Heart left ventricle (tissue), 13 donors: ENCODE data around the gene TOR1B.

Experiments used
- POLR2A ChIP-seq, 2 donors: fragments of 450-650 bp; IDR thresholded peaks; one replicate each; pipeline ENCODE4 v1.6.1; 2017; ENCODE audit warnings: antibody characterized with exemption in 2 of 2, mild to moderate bottlenecking in 2 of 2, moderate library complexity in 2 of 2
- TF ChIP-seq, protein P1 (sequence below), 12 donors: fragments of 200-600 bp; sonication (generic) in 4 of 12; IDR thresholded peaks; one replicate each; pipeline versions ENCODE4 v1.5.0 to v1.8.0; 2018 to 2022; ENCODE audit warnings: antibody characterized with exemption in 12 of 12, mild to moderate bottlenecking in 5 of 12
- donor health status: ischemic (EF 13 %, LVEDD 7.1; RV severe dilation, severe dysfunction).
- donor health status: DM: no; HTN: yes; CAD: no.
- donor health status: DM: no; HTN: no; CAD: no.
- donor health status: ischemic (EF 25% LVEDD 6.9; RV normal size, moderate dysfunction).
- donor health status: ischemic (EF 25% LVEDD 5.7; RV mildly dilated, moderate dysfunction).
- donor health status: ischemic (EF 35%, LVEDD 5.7; RV mildly dilated, moderate dysfunction).
- donor health status: nonischemic (EF 11% LVEDD 7.7; RV severe dilation, severe dysfunction).
- donor health status: DM: yes; HTN: yes; CAD: no.
- donor health status: PGD.
- donor health status: ischemic (EF 29% LVEDD 5.4; RV normal size, mild dysfunction).
- donor health status: nonischemic (EF 23%, LVEDD 6.1; RV moderate dilation, normal function).

DNA sequence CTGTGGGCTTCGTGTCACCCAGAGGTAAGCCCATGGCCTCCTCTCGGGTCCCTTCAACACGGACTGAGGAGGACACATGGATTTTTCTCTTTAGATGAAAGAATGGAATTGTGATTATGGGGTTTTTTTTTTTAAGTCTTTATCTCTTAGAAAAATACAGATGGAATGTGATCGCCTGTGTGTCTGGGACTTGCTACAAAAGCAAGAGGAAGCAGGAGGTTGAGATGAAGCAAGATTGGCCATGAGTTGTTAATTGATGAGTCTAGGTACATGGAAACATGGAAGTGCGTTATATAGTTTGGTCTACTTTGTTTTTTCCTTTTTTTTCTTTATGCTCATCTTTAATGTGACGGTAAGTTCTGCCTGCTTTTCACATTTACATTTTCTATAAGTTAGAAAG, 46.9 kb downstream of the TOR1B start:
- TF ChIP-seq, protein P1, sequence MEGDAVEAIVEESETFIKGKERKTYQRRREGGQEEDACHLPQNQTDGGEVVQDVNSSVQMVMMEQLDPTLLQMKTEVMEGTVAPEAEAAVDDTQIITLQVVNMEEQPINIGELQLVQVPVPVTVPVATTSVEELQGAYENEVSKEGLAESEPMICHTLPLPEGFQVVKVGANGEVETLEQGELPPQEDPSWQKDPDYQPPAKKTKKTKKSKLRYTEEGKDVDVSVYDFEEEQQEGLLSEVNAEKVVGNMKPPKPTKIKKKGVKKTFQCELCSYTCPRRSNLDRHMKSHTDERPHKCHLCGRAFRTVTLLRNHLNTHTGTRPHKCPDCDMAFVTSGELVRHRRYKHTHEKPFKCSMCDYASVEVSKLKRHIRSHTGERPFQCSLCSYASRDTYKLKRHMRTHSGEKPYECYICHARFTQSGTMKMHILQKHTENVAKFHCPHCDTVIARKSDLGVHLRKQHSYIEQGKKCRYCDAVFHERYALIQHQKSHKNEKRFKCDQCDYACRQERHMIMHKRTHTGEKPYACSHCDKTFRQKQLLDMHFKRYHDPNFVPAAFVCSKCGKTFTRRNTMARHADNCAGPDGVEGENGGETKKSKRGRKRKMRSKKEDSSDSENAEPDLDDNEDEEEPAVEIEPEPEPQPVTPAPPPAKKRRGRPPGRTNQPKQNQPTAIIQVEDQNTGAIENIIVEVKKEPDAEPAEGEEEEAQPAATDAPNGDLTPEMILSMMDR (IDR thresholded peaks at IDR 0.05), result no peak
- no peak for TF ChIP-seq POLR2A (IDR thresholded peaks at IDR 0.05)
